SH-SY5Y (cell line): Measurements from ENCODE around the gene CUL4A.

Source experiments
- GATA2 ChIP-seq: IDR thresholded peaks from 2 replicates; pipeline ENCODE4 v1.6.1; 2011; ENCODE audit warnings: mild to moderate bottlenecking, low read depth, low read length
- GATA3 ChIP-seq: IDR thresholded peaks from 2 replicates; pipeline ENCODE4 v1.6.1; 2011; ENCODE audit warnings: low read depth, mild to moderate bottlenecking, low read length, moderate library complexity

CUL4A gene

DNA sequence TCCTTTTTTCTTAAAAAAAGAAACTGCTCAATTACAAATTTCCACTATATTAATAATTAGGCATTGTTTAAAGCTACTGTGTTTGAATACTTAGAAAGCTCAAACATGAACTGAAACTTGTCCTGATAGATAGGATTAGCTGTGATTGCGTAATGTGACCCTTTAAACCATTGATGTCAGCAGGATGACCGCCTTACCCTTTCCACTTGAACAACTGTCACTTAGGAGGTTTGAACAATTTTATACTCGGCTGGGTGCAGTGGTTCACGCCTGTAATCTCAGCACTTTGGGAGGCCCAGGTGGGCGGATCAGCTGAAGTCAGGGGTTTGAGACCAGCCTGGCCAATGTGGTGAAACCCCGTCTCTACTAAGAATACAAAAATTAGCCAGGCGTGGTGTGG, 90.5 kb downstream of the CUL4A start:
- no peak for TF ChIP-seq GATA2
- no peak for TF ChIP-seq GATA3

DNA sequence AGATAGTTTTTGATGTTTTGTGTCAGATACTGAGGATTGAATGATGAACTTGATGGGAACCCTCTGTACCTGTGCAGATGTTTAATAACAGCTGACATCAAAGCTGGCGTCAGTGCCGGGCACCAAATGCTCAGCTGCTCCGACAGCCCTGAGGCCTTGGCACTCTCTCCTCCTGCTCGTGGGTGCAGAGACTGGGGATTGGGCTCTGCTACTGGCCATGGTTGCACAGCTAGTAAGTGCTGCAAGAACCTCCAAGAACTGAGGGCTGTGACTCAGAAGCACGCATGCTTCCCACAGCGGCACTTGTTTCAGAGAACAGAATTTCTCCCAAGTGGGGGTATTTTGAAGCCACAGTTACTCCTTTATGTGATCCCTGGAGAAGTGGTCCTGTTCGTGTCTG, 93.6 kb downstream of the CUL4A start:
- TF ChIP-seq GATA3 = no peak
- TF ChIP-seq GATA2 = no peak

DNA sequence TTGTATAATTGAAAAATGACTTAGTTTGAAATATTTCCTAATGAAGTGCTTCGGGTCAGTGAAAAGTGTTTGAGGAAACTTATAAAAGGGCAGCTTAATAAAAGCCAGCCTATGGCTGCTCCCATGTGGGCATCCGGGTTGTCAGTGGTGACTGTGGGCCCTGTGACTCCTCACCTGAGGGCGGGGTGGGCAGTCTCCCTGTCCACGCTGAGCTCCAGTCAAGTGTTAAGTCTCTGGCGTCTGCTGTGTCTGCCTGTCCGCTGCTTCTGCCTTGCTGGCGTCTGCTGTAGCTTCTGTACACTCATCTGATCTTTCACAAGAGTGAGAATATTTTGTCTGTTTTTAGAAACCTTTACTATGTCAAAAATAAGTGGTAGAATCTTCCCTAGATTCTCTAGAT, 94.7 kb downstream of the CUL4A start:
- TF ChIP-seq GATA2 (no peak), GATA3 (no peak)

DNA sequence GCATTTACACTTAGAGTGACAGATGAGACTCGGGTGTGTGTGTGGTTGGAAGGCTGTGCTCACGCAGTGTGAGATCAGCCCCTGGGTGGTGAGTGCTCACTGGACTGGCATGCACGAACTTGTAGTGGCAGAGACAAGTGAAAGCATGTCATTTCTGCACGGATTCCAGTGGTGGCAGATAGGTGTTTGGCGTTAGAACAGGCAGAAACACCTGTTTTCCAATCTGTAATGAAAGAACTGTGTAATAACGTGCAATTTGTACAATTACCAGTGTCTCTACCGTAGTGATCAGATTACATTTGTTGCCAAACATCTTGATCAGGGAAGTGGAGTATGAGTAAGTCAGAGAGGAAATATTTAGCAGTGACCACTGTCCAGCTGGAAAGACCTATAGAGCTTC, 95.8 kb downstream of the CUL4A start:
- TF ChIP-seq GATA3 (no peak), GATA2 (no peak)

DNA sequence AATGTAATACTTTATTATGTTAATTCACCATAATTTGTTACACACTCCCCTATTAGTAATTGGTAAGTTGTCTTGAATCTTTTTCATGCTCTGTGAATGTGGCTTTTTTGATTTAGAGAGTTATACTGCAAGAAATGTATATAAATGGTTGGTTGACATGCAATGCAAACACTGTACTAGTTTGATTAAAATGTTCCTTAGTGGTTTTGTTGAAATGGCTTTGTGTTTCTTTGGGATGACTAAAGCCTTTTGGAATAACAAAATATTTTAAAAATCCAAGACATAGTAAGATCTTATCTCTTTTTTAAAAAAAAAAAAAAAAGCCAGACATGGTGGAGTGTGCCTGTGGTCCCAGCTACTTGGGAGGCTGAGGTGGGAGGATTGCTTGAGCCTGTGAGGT, 98.1 kb downstream of the CUL4A start:
- TF ChIP-seq GATA3 (no peak), GATA2 (no peak)

DNA sequence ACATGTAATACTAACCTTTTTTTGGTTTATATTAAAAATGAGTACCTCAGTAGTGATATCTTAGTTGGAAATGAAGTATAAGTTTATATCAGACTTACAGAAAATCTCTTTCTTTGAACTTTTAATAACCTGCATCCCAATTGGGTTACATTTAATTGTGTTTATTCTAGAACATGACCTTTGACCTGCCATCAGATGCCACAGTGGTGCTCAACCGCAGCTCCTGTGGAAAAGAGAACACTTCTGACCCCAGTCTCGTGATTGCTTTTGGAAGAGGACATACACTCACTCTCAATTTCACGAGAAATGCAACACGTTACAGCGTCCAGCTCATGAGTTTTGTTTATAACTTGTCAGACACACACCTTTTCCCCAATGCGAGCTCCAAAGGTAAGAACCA, 100.1 kb downstream of the CUL4A start:
- no peak for TF ChIP-seq GATA3
- TF ChIP-seq GATA2 = no peak

DNA sequence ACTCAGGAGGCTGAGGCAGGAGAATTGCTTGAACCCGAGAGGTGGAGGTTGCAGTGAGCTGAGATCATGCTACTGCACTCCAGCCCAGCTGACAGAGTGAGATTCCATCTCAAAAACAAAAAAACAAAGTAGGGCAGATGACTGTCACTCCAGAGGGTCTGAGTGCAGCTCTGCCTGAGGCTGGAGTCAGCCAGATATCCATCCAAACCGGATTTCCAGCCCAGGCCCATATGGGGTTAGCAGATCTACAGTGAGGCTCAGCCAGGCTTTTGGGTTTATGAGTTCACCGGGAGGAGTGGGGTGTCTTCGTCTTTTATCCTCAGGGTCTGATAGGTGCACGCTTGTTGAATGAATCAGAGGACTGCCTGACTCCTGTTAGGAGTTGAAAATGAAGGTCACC, 106.6 kb downstream of the CUL4A start:
- no peak for TF ChIP-seq GATA2
- no peak for TF ChIP-seq GATA3
